NT2/D1 (cell line): ENCODE data around the gene PCDHGA10.

Experiments
- SUZ12 ChIP-seq: IDR thresholded peaks from 2 replicates; pipeline ENCODE4 v1.6.1; 2011; ENCODE audit not compliant: insufficient read length, insufficient read depth; ENCODE audit errors: extremely low read depth
- ZNF274 ChIP-seq: IDR thresholded peaks from 2 replicates; pipeline ENCODE4 v1.6.1; 2011; ENCODE audit warnings: mild to moderate bottlenecking, low read depth, low read length

DNA sequence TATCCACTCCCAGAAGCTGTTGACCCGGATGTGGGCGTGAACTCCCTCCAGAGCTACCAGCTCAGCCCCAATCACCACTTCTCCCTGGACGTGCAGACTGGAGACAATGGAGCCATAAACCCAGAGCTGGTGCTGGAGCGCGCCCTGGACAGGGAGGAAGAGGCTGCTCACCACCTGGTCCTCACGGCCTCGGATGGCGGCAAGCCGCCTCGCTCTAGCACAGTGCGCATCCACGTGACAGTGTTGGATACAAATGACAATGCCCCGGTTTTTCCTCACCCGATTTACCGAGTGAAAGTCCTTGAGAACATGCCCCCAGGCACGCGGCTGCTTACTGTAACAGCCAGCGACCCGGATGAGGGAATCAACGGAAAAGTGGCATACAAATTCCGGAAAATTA is 19.5 kb upstream of the PCDHGA10 start:
- no peak for TF ChIP-seq ZNF274
- TF ChIP-seq SUZ12 = no peak
